CD14-positive monocyte (primary cell): Measurements from ENCODE around the gene CLRN2. TPM values are rescaled to one million over a fixed set of nuclear protein-coding genes. Genes with fewer than 3 reads are reported as not detected.

Source experiments
- DNase-seq, 3 donors: peaks; one replicate each; pipeline ENCODE4 v3.0.0-alpha.2; 2011 to 2022
- H2AFZ ChIP-seq: 2 replicates; pipeline ENCODE4 v1.6.0; 2012; ENCODE audit warnings: mild to moderate bottlenecking, low read depth, low read length, inconsistent platforms; ENCODE audit not compliant: insufficient read depth, poor library complexity, severe bottlenecking
- H3K27ac ChIP-seq, 2 donors: 1 replicate in 1 of 2; 2 replicates in 1 of 2; pipeline ENCODE4 v1.5.1; 2012 to 2013; ENCODE audit warnings: low read length in 2 of 2, control low read depth in 1 of 2, inconsistent platforms in 1 of 2, low read depth in 1 of 2, mild to moderate bottlenecking in 1 of 2
- H3K27me3 ChIP-seq, 2 donors: one replicate each; pipeline versions ENCODE4 v1.6.0 to v1.6.1; 2011 to 2013; ENCODE audit warnings: low read length in 2 of 2; ENCODE audit not compliant: control insufficient read depth in 2 of 2, insufficient read depth in 2 of 2
- H3K36me3 ChIP-seq, 2 donors: replicated peaks in 1 of 2; 1 replicate in 1 of 2; 2 replicates in 1 of 2; pipeline versions ENCODE4 v1.5.1 to v1.6.1; 2012 to 2013; ENCODE audit warnings: low read length in 2 of 2, control low read depth in 1 of 2, inconsistent platforms in 1 of 2, mild to moderate bottlenecking in 1 of 2; ENCODE audit not compliant: insufficient read depth in 2 of 2, control insufficient read depth in 1 of 2
- H3K4me1 ChIP-seq, 2 donors: 1 replicate in 1 of 2; 2 replicates in 1 of 2; pipeline versions ENCODE4 v1.5.1 to v1.6.1; 2012 to 2013; ENCODE audit warnings: low read length in 2 of 2, control low read depth in 1 of 2, inconsistent platforms in 1 of 2, mild to moderate bottlenecking in 1 of 2, moderate library complexity in 1 of 2; ENCODE audit not compliant: insufficient read depth in 2 of 2, control insufficient read depth in 1 of 2
- H3K4me2 ChIP-seq: replicated peaks from 2 replicates; pipeline ENCODE3; 2012; ENCODE audit warnings: low read length, moderate library complexity, mild to moderate bottlenecking; ENCODE audit not compliant: poor library complexity, severe bottlenecking; ENCODE audit errors: extremely low read depth
- H3K4me3 ChIP-seq, 3 experiments: fragments of 200-600 bp in 1 of 3; sonication (generic) in 1 of 3; replicated peaks in 1 of 3; 1 replicate in 2 of 3; 2 replicates in 1 of 3; pipeline ENCODE4 v1.5.1; 2011 to 2013; ENCODE audit warnings: low read length in 3 of 3, mild to moderate bottlenecking in 3 of 3, control low read depth in 2 of 3, low read depth in 2 of 3, inconsistent platforms in 1 of 3, moderate library complexity in 1 of 3
- H3K79me2 ChIP-seq: 2 replicates; pipeline ENCODE4 v1.6.0; 2012; ENCODE audit warnings: mild to moderate bottlenecking, control low read depth, inconsistent platforms, low read length, moderate library complexity; ENCODE audit not compliant: insufficient read depth
- H3K9ac ChIP-seq: 2 replicates; pipeline ENCODE4 v1.6.0; 2017; ENCODE audit warnings: low read length, mild to moderate bottlenecking; ENCODE audit not compliant: insufficient read depth, poor library complexity, severe bottlenecking
- H3K9me3 ChIP-seq, 2 donors: replicated peaks in 1 of 2; 1 replicate in 1 of 2; 2 replicates in 1 of 2; pipeline versions ENCODE4 v1.5.1 to v1.6.1; 2012 to 2013; ENCODE audit warnings: low read length in 2 of 2, control low read depth in 1 of 2; ENCODE audit not compliant: control insufficient read depth in 1 of 2, insufficient read depth in 1 of 2
- H4K20me1 ChIP-seq: 2 replicates; pipeline ENCODE4 v1.6.0; 2012; ENCODE audit warnings: mild to moderate bottlenecking, low read length, control low read depth, moderate library complexity; ENCODE audit not compliant: insufficient read depth
- H3K27ac Mint-ChIP-seq, 7 donors: one replicate each; pipeline ENCODE4 v1.8.0; 2020; ENCODE audit warnings: mild to moderate bottlenecking in 7 of 7, mixed read lengths in 7 of 7, moderate library complexity in 6 of 7, inconsistent platforms in 2 of 7
- H3K27me3 Mint-ChIP-seq, 3 donors: one replicate each; pipeline ENCODE4 v1.8.0; 2021 to 2022; ENCODE audit warnings: low read depth in 3 of 3, mild to moderate bottlenecking in 3 of 3, mixed read lengths in 3 of 3, moderate library complexity in 3 of 3, inconsistent platforms in 1 of 3
- H3K36me3 Mint-ChIP-seq, 2 donors: one replicate each; pipeline ENCODE4 v1.8.0; 2020; ENCODE audit warnings: mixed read lengths in 2 of 2, inconsistent platforms in 1 of 2, mild to moderate bottlenecking in 1 of 2
- H3K4me1 Mint-ChIP-seq: one replicate; pipeline ENCODE4 v1.8.0; 2020; ENCODE audit warnings: mild to moderate bottlenecking, mixed read lengths
- H3K4me3 Mint-ChIP-seq, 2 donors: one replicate each; pipeline ENCODE4 v1.8.0; 2020; ENCODE audit warnings: mild to moderate bottlenecking in 2 of 2, mixed read lengths in 2 of 2, moderate library complexity in 1 of 2
- H3K9me3 Mint-ChIP-seq, 7 donors: one replicate each; pipeline ENCODE4 v1.8.0; 2020 to 2022; ENCODE audit warnings: mixed read lengths in 7 of 7, mild to moderate bottlenecking in 6 of 7, moderate library complexity in 6 of 7, inconsistent platforms in 2 of 7
- CTCF ChIP-seq: fragments of 200-600 bp; IDR thresholded peaks from one replicate; pipeline ENCODE4 v1.8.0; 2022; ENCODE audit warnings: antibody characterized with exemption, mild to moderate bottlenecking
- WGBS: methylation state at CpG from one replicate; pipeline ENCODE4 v1.1.5; 2013; ENCODE audit warnings: missing lambda C conversion rate; ENCODE audit not compliant: insufficient coverage; 5-methylcytosine and 5-hydroxymethylcytosine counted together
- intact Hi-C, 2 donors: fragments of 100-400 bp; cut with micrococcal nuclease; formaldehyde crosslinking; loops; one replicate each; pipeline versions ENCODE4 v1.15.0 to v1.15.1; 2023
- polyA plus RNA-seq, 3 donors: library from polyadenylated mRNA; depleted of rRNA in 1 of 3; unstranded in 2 of 3; stranded (reverse) in 1 of 3; fragments of 300-500 nt in 2 of 3; fragments of >200 nt in 1 of 3; fragmentation: Illumina TruSeq in 2 of 3; gene quantifications; 1 replicate in 2 of 3; 2 replicates in 1 of 3; pipeline ENCODE4 v1.2.3, GENCODE V29; 2012 to 2021

Gene CLRN2
- polyA plus RNA-seq, 3 donors, result not detected

- peaks cover 50 to 78% of the 10 kb centered on the region in 2 donors for H3K36me3 Mint-ChIP-seq
- WGBS, result no CpG with 5 or more reads among the region's 3 CpGs
- peaks cover 29 to 85% of the 10 kb centered on the region in 2 donors for H3K36me3 ChIP-seq
Measured at GRCh38 chr4:17491196-17491595, 23.8 kb upstream of the CLRN2 start.

GRCh38 chr4:17492058-17492741, 22.8 kb upstream of the CLRN2 start:
- H3K4me1 ChIP-seq, result no peaks in the 10 kb centered on the region
- H4K20me1 ChIP-seq, result no peaks in the 10 kb centered on the region
- Mint-ChIP-seq H3K9me3 (no peaks in the 10 kb centered on the region), H3K27ac (no peak overlapping the region), H3K27me3 (peaks cover 0 to 2% (median 0%) of the 10 kb centered on the region in 3 donors), H3K4me1 (peaks cover 15% of the 10 kb centered on the region), H3K36me3 (peaks cover 41 to 75% of the 10 kb centered on the region in 2 donors), H3K4me3 (no peak overlapping the region)
- H3K4me2 ChIP-seq, result no peak overlapping the region
- H3K27me3 ChIP-seq, result no peaks in the 10 kb centered on the region
- 99% methylated on average over 8 of the region's 15 CpGs for WGBS
- H3K27ac ChIP-seq, result no peak overlapping the region
- intact Hi-C loops, result no loop called here
- TF ChIP-seq CTCF, result no peak
- H2AFZ ChIP-seq, result no peak overlapping the region
- no peak for DNase-seq
- H3K79me2 ChIP-seq, result no peaks in the 10 kb centered on the region
- H3K4me3 ChIP-seq, result no peak overlapping the region
- no peaks in the 10 kb centered on the region for H3K9me3 ChIP-seq
- H3K36me3 ChIP-seq, result peaks cover 23 to 75% of the 10 kb centered on the region in 2 donors
- H3K9ac ChIP-seq, result no peak overlapping the region

More at GRCh38 chr4:17491196-17491595, 23.8 kb upstream of the CLRN2 start:
- no peak overlapping the region for H2AFZ ChIP-seq
- H3K27me3 ChIP-seq, result no peaks in the 10 kb centered on the region
- no peaks in the 10 kb centered on the region for H3K9me3 Mint-ChIP-seq
- H3K9ac ChIP-seq, result no peak overlapping the region
- H3K79me2 ChIP-seq, result no peaks in the 10 kb centered on the region
- H3K4me1 Mint-ChIP-seq, result peaks cover 12% of the 10 kb centered on the region
- H3K27me3 Mint-ChIP-seq, result peaks cover 0 to 2% (median 0%) of the 10 kb centered on the region in 3 donors
- intact Hi-C loops, result no loop called here
- no peak for DNase-seq
- H3K4me3 Mint-ChIP-seq, result no peak overlapping the region
- no peak overlapping the region for H3K27ac ChIP-seq
- TF ChIP-seq CTCF, result no peak
- no peak overlapping the region for H3K4me2 ChIP-seq
- H4K20me1 ChIP-seq, result no peaks in the 10 kb centered on the region
- no peak overlapping the region for H3K27ac Mint-ChIP-seq
- no peaks in the 10 kb centered on the region for H3K9me3 ChIP-seq
- no peak overlapping the region for H3K4me3 ChIP-seq
- no peaks in the 10 kb centered on the region for H3K4me1 ChIP-seq
